SH-SY5Y (cell line): Measurements from ENCODE around the gene PDE4B.

Source experiments
- GATA2 ChIP-seq: IDR thresholded peaks from 2 replicates; pipeline ENCODE4 v1.6.1; 2011; ENCODE audit warnings: mild to moderate bottlenecking, low read depth, low read length
- GATA3 ChIP-seq: IDR thresholded peaks from 2 replicates; pipeline ENCODE4 v1.6.1; 2011; ENCODE audit warnings: low read depth, mild to moderate bottlenecking, low read length, moderate library complexity

PDE4B gene

DNA sequence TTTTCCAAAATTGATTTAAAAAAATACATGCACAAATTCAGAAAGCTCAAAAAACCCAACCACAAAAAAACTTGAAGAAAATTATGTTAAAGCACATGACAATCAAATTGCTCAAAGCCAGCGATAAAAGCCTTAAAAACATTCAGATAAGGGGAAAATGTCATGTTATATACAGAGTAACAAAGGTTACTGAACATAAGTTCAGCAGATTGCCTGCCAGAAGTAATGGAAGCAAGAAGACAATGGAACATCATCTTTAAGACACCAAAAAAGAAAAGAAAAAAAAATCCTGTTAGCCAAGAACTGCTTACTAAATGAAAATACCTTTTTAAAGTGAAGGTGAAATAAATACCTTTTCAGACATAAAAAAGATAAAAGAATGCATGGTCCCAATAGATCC lies 594.0 kb downstream of the PDE4B start:
- TF ChIP-seq GATA3 (no peak), GATA2 (no peak)

DNA sequence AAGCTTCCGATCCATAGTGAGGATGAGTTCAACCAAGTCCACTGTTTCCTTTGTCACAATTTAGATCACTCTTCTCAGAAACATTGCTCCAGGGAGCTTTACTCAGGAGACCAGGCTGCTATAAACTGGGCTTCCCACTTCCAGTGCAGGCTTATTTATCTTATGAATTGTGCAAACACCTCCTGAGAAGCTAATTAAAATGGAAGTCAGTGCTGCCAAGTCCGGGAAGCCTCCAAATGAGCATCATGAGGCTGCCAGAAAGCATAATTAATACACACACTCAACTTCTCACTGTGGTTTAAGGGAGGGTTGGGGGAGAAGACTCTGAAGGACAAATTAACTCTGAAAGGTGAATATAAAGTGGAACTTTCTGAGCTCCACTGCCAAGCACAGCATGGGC lies 596.2 kb downstream of the PDE4B start:
- no peak for TF ChIP-seq GATA2
- no peak for TF ChIP-seq GATA3

DNA sequence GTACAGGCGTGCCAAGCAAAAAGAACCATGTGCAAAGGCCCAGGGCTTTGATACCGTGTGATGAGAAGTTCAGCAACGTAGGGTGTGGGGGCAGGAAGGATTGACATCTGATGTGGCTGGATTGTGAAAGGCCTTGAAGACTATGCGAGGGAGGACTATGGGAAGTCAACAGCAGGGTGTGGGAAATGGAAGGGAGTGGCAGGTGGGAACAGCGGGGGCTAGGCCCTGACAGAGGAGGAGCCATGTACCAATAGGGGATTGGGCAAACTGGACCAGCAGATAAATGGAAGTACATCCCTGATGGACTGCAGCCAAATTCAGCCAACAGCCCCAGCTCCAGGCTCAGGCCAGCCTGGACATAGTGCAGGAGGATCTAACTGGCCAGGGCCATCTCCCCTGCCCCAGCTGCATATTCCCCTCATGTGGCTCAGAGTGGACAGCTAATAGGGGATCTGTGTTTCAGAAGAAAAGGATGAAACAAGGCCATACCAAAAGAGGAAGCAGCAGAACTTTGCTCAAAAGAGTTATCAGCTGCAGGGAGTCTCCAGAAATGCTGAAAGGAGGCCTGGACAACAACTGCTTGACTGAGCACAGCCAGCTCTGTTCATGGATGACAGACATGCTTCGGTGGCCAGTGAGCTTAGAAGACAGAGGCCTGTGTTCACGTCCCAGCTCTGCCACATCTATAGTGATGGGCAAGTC lies 601.0 kb downstream of the PDE4B start:
- TF ChIP-seq GATA3 (no peak), GATA2 (no peak)

DNA sequence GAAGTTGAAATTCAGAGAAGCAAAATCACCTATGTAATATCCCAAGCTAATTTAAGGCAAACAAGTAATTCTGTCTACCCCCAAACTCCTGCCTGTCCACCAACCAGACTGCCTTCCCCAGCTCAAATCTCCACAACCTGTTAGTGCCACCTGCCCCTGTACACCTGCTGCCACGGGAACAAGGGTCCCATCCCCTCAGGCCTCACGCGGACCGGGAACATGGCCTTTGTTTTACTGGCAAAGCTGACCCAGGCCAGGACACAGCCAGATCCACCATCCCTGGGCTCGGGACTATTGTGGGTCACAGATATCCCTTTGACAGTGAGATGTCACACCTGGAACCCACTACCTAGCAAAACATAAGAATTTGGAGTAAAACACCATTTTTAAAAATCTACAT lies 601.9 kb downstream of the PDE4B start:
- TF ChIP-seq GATA2, result no peak
- TF ChIP-seq GATA3, result no peak

DNA sequence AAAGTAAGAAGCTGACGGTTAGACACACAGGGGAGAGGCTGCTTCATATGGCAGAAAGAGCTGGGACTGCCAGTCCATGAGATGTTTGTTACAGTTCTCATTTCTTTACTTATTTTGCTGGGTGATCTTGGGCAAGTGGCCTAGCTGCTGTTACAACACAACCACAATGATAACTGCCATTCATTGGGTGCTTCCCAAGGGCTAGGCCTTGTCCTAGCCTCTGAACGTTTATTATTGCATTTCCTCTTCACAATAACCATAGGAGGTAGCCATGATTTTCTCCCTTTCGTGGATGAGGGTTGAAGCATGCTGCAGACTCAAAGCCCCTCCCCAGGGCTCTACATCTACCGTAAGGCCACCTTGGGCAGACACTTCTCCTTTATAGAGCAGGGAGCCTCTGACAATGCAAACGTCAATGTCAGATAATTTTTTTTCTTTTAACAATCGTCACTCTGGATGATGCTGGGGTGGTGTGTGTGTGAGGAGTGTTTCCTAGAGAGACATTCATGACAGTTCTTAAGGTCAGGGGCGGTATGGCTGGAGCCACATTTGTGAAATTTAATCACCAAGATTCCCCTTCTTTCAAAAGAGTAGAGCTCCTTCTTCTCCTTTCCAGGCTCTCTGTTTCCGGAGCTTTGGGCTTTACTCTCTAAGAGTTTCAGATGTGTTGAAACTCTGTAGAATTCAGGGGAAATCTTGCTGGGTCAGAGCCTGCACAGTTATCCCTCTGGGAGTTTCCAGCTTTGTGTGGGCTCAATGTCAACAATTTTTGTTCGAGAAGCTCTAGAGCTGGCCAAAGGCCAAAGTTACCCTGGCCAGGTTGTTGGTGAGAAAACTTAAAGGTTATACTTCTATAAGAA lies 602.7 kb downstream of the PDE4B start:
- TF ChIP-seq GATA3, result no peak
- TF ChIP-seq GATA2, result no peak

DNA sequence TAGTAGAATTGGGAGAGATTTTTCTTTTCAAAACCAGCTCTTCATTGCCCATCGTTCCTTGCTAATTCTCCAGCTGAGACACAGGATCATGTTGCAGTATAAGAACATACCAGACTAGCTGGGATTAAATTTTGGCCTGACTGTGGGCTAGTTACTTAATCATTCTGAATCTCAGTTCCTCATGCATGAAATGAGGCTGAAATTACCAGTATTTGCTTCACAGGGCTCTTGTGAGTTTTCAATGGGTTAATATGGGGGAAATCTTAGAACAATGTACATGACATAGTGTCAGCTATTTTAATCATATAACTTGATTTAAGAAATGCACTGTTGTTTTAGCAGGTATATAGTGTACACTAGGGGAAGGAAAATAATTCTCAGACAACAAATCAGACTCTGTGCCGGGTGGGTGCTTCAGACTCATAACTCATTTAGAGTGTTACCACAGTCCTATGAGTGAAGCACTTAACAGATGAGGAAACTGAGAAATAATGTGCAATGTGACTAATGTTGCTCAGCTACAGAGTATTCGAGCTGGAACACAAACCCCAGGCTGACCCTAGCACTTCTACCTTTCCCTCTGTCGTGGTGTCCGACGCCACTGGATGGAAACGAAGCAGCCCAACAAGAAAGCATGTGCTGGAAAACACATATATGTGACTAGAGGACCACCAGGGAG lies 603.7 kb downstream of the PDE4B start:
- TF ChIP-seq GATA2 (no peak), GATA3 (no peak)

DNA sequence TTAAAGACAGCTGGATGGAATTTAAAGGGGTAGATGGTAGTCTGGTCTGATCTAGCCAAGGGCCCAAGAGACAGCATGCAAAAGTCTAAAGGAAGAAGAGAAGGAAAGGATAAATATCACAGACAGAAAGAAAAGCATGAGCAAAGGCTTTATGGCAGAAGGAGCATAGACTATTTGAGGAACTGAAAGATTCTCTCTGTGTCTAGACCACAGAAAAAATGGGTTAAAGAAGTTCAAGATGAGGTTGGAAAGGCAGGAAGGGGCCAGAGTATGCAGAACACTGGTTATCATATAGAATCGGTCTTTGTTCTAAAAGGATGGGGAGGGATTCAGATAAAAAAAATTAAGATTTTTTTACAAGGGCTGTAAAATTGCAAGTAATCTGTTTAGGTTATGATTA lies 604.5 kb downstream of the PDE4B start:
- TF ChIP-seq GATA3, result no peak
- no peak for TF ChIP-seq GATA2

DNA sequence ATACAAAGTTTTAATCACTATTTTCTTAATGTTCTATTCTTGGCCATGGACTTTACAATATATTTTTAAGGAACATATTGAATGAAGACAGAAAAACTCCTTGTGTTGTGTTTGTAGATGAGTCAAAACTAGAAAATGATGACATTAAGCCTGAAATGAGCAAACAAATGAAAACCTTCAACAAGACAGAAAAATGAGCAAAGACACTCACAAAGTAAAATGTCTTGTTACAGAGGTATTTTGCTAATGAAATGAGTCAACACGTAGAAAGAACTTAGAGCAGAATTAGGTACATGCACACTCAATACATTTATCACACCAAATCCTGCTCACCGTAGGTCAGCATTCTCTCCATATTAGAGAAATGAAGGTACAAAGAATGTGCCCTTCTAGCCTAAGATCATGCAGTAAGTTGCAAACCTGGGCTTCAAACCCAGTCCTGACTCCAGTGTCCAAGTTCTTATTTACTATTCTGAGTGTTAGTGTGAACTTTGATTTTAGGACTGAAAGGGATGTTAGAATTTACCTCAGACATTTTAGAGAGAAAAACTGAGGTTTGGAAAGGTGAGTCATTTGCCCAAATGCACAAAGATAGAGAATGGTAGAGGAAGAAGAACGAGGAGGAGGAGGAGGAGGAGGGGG lies 607.3 kb downstream of the PDE4B start:
- TF ChIP-seq GATA3, result no peak
- TF ChIP-seq GATA2, result no peak

DNA sequence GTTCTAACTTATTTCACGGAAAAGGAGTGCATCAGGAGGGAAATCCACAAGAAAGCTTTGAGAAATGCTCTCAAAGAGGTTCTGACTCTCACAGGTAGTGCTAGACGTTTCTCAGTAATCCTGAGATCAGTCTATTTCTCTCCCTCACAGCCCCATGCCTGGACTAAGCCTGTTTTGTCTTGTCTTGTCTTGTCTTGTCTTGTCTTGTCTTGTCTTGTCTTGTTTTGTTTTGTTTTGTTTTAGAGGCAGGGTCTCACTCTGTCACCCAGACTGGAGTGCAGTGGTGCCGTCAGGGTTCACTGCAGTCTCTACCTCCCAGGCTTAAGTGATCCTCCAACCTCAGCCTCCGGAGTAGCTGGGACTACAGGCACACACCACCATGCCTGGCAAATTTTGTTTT lies 608.0 kb downstream of the PDE4B start:
- no peak for TF ChIP-seq GATA3
- TF ChIP-seq GATA2, result no peak

DNA sequence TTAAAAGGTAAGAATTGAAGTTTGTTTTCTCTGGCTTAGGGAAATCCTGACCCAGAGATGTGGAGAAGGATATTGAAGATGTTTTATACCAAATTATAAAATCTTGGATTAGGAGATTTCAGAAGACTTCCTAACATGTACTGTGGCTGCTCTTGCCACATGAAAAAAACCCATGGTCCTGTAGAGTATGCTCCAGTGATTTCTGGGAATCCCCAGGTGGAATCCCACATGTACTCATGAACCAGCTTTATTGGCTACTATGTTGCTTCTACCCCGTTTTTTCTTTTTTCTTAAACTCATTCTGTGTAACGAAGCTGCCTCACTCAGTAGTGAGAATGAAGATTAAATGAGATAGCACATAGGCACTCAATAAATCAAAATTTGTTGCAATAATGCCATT lies 608.5 kb downstream of the PDE4B start:
- no peak for TF ChIP-seq GATA2
- TF ChIP-seq GATA3, result no peak

DNA sequence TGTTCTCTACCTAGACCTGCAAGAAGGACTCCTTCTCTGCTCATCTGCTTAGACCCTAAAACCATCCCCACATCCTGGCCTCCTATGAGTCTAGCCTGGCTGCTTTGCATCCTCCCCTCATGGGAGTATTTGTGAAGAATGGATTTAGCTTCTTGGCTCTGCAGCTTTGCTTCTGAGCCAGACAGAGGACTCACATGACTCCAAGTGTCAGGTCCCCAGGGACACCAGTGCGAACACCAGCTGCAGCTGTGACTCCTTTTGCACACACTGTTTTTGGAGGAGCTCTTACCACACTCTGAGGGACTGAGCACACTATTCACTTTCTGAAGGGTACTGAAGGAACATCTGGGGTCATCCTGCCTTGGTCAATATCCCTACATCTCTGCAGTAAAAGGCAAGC lies 609.5 kb downstream of the PDE4B start:
- TF ChIP-seq GATA2 (no peak), GATA3 (no peak)

DNA sequence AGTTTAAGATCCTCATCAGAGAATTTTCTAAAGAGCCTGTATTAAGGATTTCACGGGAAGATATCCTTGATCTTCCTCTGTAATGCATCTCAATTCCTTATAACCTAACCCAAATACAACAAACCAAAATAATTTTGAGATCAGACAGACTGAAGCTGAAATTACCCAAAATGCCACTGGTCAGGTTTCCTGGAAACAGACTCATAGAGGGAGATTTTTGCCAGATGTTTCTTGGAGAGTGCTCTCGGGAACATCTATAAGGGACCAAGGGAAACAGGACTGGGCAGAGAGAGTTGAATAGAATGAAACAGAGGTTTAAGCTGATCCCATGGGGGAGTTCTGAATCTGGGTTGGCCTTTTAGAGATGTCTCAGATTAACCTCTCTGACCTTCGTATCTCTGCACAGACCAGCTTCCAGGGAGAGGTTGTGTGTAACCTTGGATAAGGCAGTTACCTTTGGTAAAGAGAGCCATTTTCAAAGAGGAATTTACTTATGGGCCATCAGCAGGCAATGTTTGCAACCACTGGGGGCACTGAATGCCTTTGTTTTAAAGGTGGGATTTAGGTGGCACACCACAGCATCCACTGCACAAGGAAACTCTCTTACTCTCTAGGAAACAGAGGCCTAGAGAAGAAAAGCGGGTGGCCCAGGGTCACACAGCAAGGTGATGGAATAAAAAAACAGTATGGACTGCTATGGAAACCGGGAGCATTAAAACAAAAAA lies 610.5 kb downstream of the PDE4B start:
- TF ChIP-seq GATA2, result no peak

DNA sequence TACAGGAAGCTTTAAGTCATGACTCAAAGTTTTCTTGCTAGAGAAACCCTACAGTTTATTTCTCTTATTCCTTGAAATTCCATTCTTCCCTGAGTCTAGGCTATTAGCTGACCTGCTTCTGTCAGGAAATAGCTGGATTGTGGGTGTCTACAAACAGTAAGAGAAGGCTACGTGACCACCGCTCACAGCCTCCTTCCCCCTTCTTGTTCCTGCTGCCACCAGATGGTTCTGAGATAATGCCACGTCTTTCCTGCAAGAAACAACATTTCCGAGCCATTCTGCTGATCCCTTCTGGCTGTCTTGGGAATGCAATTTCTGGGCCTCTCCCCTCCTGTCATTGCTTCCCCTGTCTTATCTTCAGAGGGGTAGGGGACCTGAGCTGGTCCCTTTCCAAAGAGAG lies 612.4 kb downstream of the PDE4B start:
- TF ChIP-seq GATA2, result no peak
- no peak for TF ChIP-seq GATA3

DNA sequence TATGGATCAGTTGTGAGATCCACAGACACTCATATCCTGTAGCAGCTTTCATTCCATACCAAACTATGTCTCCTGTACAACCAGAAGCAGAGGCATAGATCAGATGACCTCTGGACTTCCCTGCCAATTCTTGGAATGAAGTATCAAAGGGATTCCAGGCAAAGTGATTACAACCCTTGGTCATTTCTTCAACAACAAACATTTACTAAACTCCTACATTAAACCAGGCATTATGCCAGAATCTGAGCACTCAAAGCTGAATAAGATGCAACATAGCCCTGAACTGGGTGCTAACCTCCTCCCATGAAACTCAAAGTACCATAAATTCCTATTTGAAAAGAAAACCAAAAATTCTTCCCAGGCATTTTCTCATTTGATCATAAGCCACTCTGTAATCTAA lies 620.0 kb downstream of the PDE4B start:
- no peak for TF ChIP-seq GATA2
- no peak for TF ChIP-seq GATA3
